Colonic mucosa (tissue), 4 donors: ENCODE measurements around the gene ADGB. TPM values are rescaled to one million over a fixed set of nuclear protein-coding genes. Genes with fewer than 3 reads are reported as not detected.
"Not testable (repeated sequence)": the region's sequence is repeated elsewhere in the genome, so short reads cannot be mapped to it uniquely, and the experiment has no call there.

Experiments
- DNase-seq: peaks from one replicate; pipeline ENCODE4 v3.0.0-alpha.2; 2020
- H3K27ac ChIP-seq: fragments of 200-600 bp; one replicate; pipeline ENCODE4 v1.8.0; 2021
- H3K27me3 ChIP-seq: fragments of 200-600 bp; one replicate; pipeline ENCODE4 v1.8.0; 2021
- H3K36me3 ChIP-seq: fragments of 200-600 bp; one replicate; pipeline ENCODE4 v1.8.0; 2021
- H3K4me1 ChIP-seq: fragments of 200-600 bp; one replicate; pipeline ENCODE4 v1.8.0; 2021; ENCODE audit warnings: mild to moderate bottlenecking
- H3K4me3 ChIP-seq: fragments of 200-600 bp; one replicate; pipeline ENCODE4 v1.8.0; 2021
- H3K9ac ChIP-seq, 2 donors: one replicate each; pipeline ENCODE4 v1.7.0; 2013; ENCODE audit warnings: control low read depth in 2 of 2, low read depth in 2 of 2, low read length in 2 of 2
- H3K9me3 ChIP-seq: fragments of 200-600 bp; one replicate; pipeline ENCODE4 v1.8.0; 2021
- CTCF ChIP-seq: fragments of 200-600 bp; IDR thresholded peaks from one replicate; pipeline ENCODE4 v1.8.0; 2022; ENCODE audit warnings: antibody characterized with exemption, mild to moderate bottlenecking
- intact Hi-C: fragments of 100-400 bp; cut with DNase I; formaldehyde crosslinking; loops from one replicate; pipeline ENCODE4 v1.14.1; 2022
- total RNA-seq, 2 donors: library from RNA; stranded (reverse); fragmentation: NEBNext Ultra II Directional in 1 of 2; extraction: Animal tissue kit (Norgen Biotek cat#: 25700) in 1 of 2; gene quantifications; one replicate each; pipeline ENCODE4 v1.2.1, GENCODE V29; 2021
- donor health status: healthy.
- donor health status: DM: no; HTN: no; CAD: no.
- donor health status: DM: no; HTN: no; CAD: no.

ADGB gene
- total RNA-seq, 2 donors from 2014 or later, result 0.57 to 0.72 TPM

- intact Hi-C loops, result no loop called here
- Histone ChIP-seq H3K9ac (no peak overlapping the region), H3K36me3 (no peaks in the 10 kb centered on the region), H3K4me1 (no peaks in the 10 kb centered on the region), H3K27me3 (no peaks in the 10 kb centered on the region), H3K27ac (no peak overlapping the region), H3K9me3 (no peaks in the 10 kb centered on the region), H3K4me3 (no peak overlapping the region)
- no peak for DNase-seq
- TF ChIP-seq CTCF, result no peak
Observed at GRCh38 chr6:146790561-146791091, 191.9 kb downstream of the ADGB start.

- DNase-seq, result no peak
- intact Hi-C loops, result no loop called here
Observed at GRCh38 chr6:146791930-146792329, 193.2 kb downstream of the ADGB start.

GRCh38 chr6:146793218-146793617 is 194.4 kb downstream of the ADGB start:
- H3K9me3 ChIP-seq, H3K4me1 ChIP-seq, H3K27me3 ChIP-seq, H3K4me3 ChIP-seq, intact Hi-C loops, H3K36me3 ChIP-seq, DNase-seq, H3K9ac ChIP-seq, H3K27ac ChIP-seq: not testable (repeated sequence)

More at GRCh38 chr6:146791930-146792329, 193.2 kb downstream of the ADGB start:
- H3K9ac ChIP-seq, result no peak overlapping the region
- H3K9me3 ChIP-seq, result no peaks in the 10 kb centered on the region
- no peak for TF ChIP-seq CTCF
- H3K27ac ChIP-seq, result no peak overlapping the region
- H3K27me3 ChIP-seq, result no peaks in the 10 kb centered on the region
- H3K4me1 ChIP-seq, result no peaks in the 10 kb centered on the region
- no peaks in the 10 kb centered on the region for H3K36me3 ChIP-seq
- H3K4me3 ChIP-seq, result no peak overlapping the region

GRCh38 chr6:146795479-146796133 is 196.8 kb downstream of the ADGB start:
- Histone ChIP-seq H3K4me1 (no peaks in the 10 kb centered on the region), H3K9me3 (no peaks in the 10 kb centered on the region)
- intact Hi-C loops, result no loop called here

GRCh38 chr6:146803167-146803566 is 204.4 kb downstream of the ADGB start:
- H3K9ac ChIP-seq, intact Hi-C loops, DNase-seq, H3K36me3 ChIP-seq, H3K9me3 ChIP-seq, H3K4me1 ChIP-seq, H3K27me3 ChIP-seq, H3K27ac ChIP-seq, H3K4me3 ChIP-seq: not testable (repeated sequence)

More at GRCh38 chr6:146795479-146796133, 196.8 kb downstream of the ADGB start:
- Histone ChIP-seq H3K4me3 (no peak overlapping the region), H3K27me3 (no peaks in the 10 kb centered on the region), H3K27ac (no peak overlapping the region), H3K9ac (no peak overlapping the region), H3K36me3 (no peaks in the 10 kb centered on the region)
- DNase-seq, result no peak
- TF ChIP-seq CTCF, result no peak

GRCh38 chr6:146803601-146804000 is 204.8 kb downstream of the ADGB start:
- no peaks in the 10 kb centered on the region for H3K4me1 ChIP-seq
- no peaks in the 10 kb centered on the region for H3K9me3 ChIP-seq
- intact Hi-C loops, result no loop called here
- DNase-seq, result peak; percentile 20
- no peak overlapping the region for H3K4me3 ChIP-seq
- no peaks in the 10 kb centered on the region for H3K36me3 ChIP-seq
- TF ChIP-seq CTCF, result no peak
- H3K9ac ChIP-seq, result no peak overlapping the region
- H3K27me3 ChIP-seq, result no peaks in the 10 kb centered on the region
- H3K27ac ChIP-seq, result no peak overlapping the region
